ENCODE results near the gene FAM9C.

Gene FAM9C

GRCh38 chrX:13007519-13008188 is 36.8 kb downstream of the FAM9C start:
- peak; percentile 26 for DNase-seq (ENCODE audit: low read depth)

- DNase-seq (ENCODE audit: low read depth): no peak
Measured at GRCh38 chrX:13005661-13006473, 38.6 kb downstream of the FAM9C start.

GRCh38 chrX:13001961-13002671 is 42.3 kb downstream of the FAM9C start:
- DNase-seq (ENCODE audit: low read depth): no peak

- no peak for DNase-seq (ENCODE audit: low read depth)
Measured at GRCh38 chrX:13001097-13001496, 43.3 kb downstream of the FAM9C start.

GRCh38 chrX:13000301-13000811 is 44.1 kb downstream of the FAM9C start:
- DNase-seq (ENCODE audit: low read depth): no peak

GRCh38 chrX:12999422-12999821 is 45.0 kb downstream of the FAM9C start:
- DNase-seq (ENCODE audit: low read depth): no peak

- no peak for DNase-seq (ENCODE audit: low read depth)
Measured at GRCh38 chrX:12997906-12998687, 46.3 kb downstream of the FAM9C start.

- no peak for DNase-seq (ENCODE audit: low read depth)
Measured at GRCh38 chrX:12996934-12997435, 47.4 kb downstream of the FAM9C start.

- no peak for DNase-seq (ENCODE audit: low read depth)
Measured at GRCh38 chrX:12994321-12994720, 50.1 kb downstream of the FAM9C start.

- DNase-seq (ENCODE audit: low read depth): no peak
Measured at GRCh38 chrX:12993826-12994225, 50.6 kb downstream of the FAM9C start.

GRCh38 chrX:12992544-12993118 is 51.8 kb downstream of the FAM9C start:
- no peak for DNase-seq (ENCODE audit: low read depth)

GRCh38 chrX:12991575-12991974 is 52.8 kb downstream of the FAM9C start:
- DNase-seq (ENCODE audit: low read depth): no peak

GRCh38 chrX:12989461-12989860 is 55.0 kb downstream of the FAM9C start:
- no peak for DNase-seq (ENCODE audit: low read depth)

- no peak for DNase-seq (ENCODE audit: low read depth)
Measured at GRCh38 chrX:12988797-12989196, 55.6 kb downstream of the FAM9C start.

GRCh38 chrX:12987900-12988594 is 56.4 kb downstream of the FAM9C start:
- DNase-seq (ENCODE audit: low read depth): no peak

GRCh38 chrX:12987340-12987739 is 57.1 kb downstream of the FAM9C start:
- DNase-seq (ENCODE audit: low read depth): no peak

- no peak for DNase-seq (ENCODE audit: low read depth)
Measured at GRCh38 chrX:12986886-12987285, 57.5 kb downstream of the FAM9C start.

- DNase-seq (ENCODE audit: low read depth): no peak
Measured at GRCh38 chrX:12986164-12986779, 58.1 kb downstream of the FAM9C start.
